ENCODE results near the gene SLC3A2.
"Not testable (repeated sequence)": the region's sequence is repeated elsewhere in the genome, so short reads cannot be mapped to it uniquely, and the experiment has no call there.

The SLC3A2 gene

DNA sequence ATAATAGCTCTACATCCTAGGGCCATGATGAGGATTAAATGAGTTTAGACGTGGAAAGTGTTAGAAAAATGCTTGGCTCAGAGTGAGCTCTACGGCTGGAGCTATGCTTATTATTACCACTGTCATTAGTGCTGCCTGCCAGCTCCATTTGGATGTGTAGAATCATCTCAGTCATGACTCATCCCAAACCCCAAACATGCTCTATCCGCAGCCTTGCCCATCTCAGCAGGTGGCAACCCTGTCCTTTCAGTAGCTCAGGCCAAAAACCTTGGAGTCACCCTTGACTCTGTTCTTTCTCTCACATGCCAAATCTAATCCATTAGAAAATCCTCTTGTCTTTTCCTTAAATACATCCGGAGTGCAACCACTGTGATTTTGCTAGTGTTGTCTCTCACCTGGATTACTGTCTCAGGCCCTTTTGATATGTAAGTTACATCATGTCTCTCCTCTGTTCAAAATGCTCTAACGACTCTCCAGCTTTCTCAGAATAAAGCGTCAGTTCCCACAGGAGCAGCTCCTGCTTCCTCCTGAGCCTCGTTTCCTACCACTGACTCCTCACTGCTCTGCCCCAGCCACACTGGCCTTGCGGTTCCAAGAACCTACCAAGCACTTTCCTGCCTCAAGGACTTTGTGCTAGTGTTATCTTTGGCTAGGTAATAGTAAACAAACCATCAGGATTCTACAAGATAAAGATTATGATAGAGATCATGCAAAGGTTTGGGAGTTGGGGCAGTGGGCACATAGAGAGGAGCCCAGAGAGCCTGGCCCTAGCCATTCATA lies 51.0 kb downstream of the SLC3A2 start:
- no peak for DNase-seq (ENCODE audit: low spot score)

DNA sequence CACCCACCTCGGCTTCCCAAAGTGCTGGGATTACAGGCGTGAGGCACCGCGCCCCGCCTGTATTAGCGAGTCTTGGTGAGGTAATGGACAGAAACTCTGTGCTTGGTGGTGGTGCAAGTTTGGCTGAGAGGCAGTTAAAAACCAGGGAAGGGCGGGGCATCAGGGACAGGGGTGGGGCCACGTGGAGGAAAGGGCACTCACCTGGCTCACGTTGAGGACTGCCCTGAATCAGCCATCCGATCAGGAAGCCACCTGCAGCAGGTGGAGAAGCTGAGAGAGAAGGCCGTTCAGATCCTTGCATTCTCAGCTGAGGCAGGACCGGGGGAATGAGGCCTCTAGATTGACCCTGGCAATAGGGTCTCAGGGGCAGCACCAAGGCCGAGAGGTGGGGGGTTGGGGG lies 52.6 kb downstream of the SLC3A2 start:
- no peak for DNase-seq (ENCODE audit: low spot score)

DNA sequence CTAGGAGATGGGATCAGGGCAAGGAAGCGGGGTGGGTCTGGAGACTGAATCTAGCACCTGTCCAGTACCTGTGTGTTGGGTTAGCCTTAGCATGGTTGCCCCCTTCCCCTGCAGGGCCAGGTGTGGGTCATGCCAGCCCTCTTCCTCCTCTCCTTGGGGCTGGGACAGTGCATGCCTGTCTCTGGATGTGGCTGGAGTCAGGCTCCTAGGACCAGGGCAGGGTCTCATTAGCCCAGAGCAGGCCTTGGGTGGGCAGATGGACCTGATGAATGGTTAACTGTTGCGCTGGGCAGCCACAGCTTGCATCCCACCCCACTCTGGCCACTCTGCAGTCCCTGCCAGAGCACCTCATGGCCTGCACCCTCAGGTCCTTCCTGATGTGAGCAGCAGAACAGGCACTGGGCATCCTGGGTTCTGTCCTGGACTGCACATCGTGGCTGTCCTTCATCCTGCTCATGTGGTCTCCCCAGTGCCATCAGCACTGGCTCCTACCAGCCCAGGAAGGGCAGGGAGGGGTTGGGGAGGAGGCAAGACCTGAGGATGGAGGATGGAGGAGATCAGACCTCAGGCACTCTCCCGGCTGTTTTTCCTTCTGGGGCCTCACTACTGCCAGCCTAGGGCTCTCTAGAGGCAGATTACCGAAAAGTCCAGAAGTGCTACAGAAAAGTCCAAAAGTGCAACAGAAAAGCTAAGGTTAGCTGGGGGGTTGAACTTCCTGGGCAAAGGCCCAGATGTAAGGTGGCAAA lies 53.2 kb downstream of the SLC3A2 start:
- DNase-seq (ENCODE audit: low spot score) = no peak

DNA sequence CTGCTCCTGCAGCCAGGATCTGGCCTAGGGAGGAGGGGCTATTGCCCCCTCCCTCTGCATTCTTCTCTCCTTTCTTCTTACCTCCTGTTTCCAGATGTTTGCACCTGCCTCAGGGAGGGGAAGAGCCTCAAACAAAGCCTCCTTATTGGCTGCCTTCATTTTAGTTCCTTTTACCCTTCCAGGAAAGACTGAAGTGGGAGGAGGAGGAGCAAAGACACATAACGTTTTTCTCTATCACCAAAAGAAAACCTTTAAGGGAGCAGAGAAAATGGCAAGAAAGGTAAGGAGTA lies 53.7 kb downstream of the SLC3A2 start:
- no peak for DNase-seq (ENCODE audit: low spot score)

DNA sequence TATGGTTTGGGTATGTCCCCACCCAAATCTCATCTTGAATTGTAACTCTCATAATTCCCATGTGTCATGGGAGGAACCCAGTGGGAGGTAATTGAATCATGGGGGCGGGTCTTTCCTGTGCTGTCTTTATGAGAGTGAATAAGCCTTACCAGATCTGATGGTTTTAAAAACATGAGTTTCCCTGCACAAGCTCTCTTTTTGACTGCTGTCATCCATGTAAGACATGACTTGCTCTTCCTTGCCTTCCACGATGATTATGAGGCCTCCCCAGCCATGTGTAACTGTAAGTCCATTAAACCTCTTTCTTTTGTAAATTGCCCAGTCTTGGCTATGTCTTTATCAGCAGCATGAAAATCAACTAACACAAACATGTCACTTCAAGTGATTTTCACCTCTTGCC lies 56.8 kb downstream of the SLC3A2 start:
- DNase-seq (ENCODE audit: low spot score) = not testable (repeated sequence)
